Lower leg skin (tissue), 4 donors: ENCODE measurements around the gene KCTD15. TPM values are rescaled to one million over a fixed set of nuclear protein-coding genes. Genes with fewer than 3 reads are reported as not detected.

Experiments used
- DNase-seq, 2 donors: peaks; one replicate each; pipeline ENCODE4 v3.0.0-alpha.2; 2019; ENCODE audit warnings: low spot score in 2 of 2
- H3K4me3 ChIP-seq: fragments of 200-600 bp; sonication (generic); 2 replicates; pipeline ENCODE4 v1.5.1; 2017; ENCODE audit warnings: mild to moderate bottlenecking, low read depth; ENCODE audit not compliant: poor library complexity, severe bottlenecking
- POLR2A ChIP-seq, 2 donors: fragments of 450-650 bp; IDR thresholded peaks; one replicate each; pipeline ENCODE4 v1.6.1; 2016 to 2017; ENCODE audit warnings: antibody characterized with exemption in 2 of 2, mild to moderate bottlenecking in 1 of 2, moderate library complexity in 1 of 2
- WGBS, 2 donors: methylation state at CpG; one replicate each; pipeline ENCODE4 v1.1.5; 2018; 5-methylcytosine and 5-hydroxymethylcytosine counted together
- intact Hi-C: fragments of 100-400 bp; cut with DNase I; formaldehyde crosslinking; loops from one replicate; pipeline ENCODE4 v1.15.0; 2023; ENCODE audit warnings: low total_unique reads
- total RNA-seq, 4 donors: library from RNA; depleted of rRNA; stranded (reverse); fragments of >200 nt; gene quantifications; one replicate each; pipeline ENCODE4 v1.1.0, GENCODE V29; 2016
- TF ChIP-seq, protein P1 (sequence below), 3 donors: fragments of 450-650 bp; IDR thresholded peaks; one replicate each; pipeline ENCODE4 v1.5.1; 2016; ENCODE audit warnings: antibody characterized with exemption in 3 of 3, mild to moderate bottlenecking in 3 of 3, moderate library complexity in 2 of 3

Gene KCTD15
- total RNA-seq, 4 donors from 2014 or later = 140 to 190 (median 164) TPM

GRCh38 chr19:33777351-33777750 lies 19.3 kb upstream of the KCTD15 start:
- TF ChIP-seq, protein P1, sequence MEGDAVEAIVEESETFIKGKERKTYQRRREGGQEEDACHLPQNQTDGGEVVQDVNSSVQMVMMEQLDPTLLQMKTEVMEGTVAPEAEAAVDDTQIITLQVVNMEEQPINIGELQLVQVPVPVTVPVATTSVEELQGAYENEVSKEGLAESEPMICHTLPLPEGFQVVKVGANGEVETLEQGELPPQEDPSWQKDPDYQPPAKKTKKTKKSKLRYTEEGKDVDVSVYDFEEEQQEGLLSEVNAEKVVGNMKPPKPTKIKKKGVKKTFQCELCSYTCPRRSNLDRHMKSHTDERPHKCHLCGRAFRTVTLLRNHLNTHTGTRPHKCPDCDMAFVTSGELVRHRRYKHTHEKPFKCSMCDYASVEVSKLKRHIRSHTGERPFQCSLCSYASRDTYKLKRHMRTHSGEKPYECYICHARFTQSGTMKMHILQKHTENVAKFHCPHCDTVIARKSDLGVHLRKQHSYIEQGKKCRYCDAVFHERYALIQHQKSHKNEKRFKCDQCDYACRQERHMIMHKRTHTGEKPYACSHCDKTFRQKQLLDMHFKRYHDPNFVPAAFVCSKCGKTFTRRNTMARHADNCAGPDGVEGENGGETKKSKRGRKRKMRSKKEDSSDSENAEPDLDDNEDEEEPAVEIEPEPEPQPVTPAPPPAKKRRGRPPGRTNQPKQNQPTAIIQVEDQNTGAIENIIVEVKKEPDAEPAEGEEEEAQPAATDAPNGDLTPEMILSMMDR (IDR thresholded peaks at IDR 0.05) = no peak
- TF ChIP-seq POLR2A (IDR thresholded peaks at IDR 0.05) = no peak
- 80 to 87% methylated on average over 9 of the region's 9 CpGs for WGBS, 2 donors
- intact Hi-C loops = loop anchor here (5.0 to 10.0 kb wide), 3 partner anchors 225 to 937 kb away; no protein-coding TSS in a partner anchor
- no peak for DNase-seq
- no peak overlapping the region for H3K4me3 ChIP-seq

DNA sequence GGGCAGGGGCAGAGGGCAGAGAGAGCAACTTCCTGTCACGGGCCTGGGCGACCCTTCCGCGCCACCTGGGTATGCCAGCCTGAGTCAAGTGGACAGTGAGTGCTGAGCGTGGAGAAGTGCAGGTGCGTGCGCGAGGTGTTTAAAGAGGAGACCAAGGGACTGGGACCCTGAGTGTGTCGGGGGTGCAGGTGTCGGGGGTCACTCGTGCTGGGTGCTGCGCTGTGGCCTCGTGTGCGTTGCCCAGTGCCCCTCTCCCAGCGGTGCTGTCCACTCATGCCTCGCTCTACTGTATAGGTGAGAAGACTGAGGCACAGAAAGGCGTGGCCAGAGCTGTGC lies 18.9 kb upstream of the KCTD15 start:
- no peak for DNase-seq
- no peak overlapping the region for H3K4me3 ChIP-seq
- intact Hi-C loops = loop anchor here (5.0 to 10.0 kb wide), 3 partner anchors 225 to 937 kb away; no protein-coding TSS in a partner anchor
- TF ChIP-seq, protein P1 (IDR thresholded peaks at IDR 0.05) = no peak
- no peak for TF ChIP-seq POLR2A (IDR thresholded peaks at IDR 0.05)
- 57 to 58% methylated on average over 17 of the region's 17 CpGs for WGBS, 2 donors

- no peak overlapping the region for H3K4me3 ChIP-seq
- DNase-seq = peak; percentile 55 to 96
- 15 to 16% methylated on average over 33 to 39 of the region's 49 CpGs for WGBS, 2 donors
- TF ChIP-seq POLR2A (IDR thresholded peaks at IDR 0.05) = no peak
- TF ChIP-seq, protein P1 (IDR thresholded peaks at IDR 0.05) = peak in 2 of 3 donors; percentile 93 to 99
- intact Hi-C loops = loop anchor here (5.0 to 10.0 kb wide), 3 partner anchors 224 to 937 kb away; no protein-coding TSS in a partner anchor
Measured at GRCh38 chr19:33778089-33778791, 18.4 kb upstream of the KCTD15 start.

GRCh38 chr19:33779849-33780248 lies 16.8 kb upstream of the KCTD15 start:
- intact Hi-C loops = loop anchor here (5.0 to 10.0 kb wide), 3 partner anchors 222 to 935 kb away; no protein-coding TSS in a partner anchor
- no peak for TF ChIP-seq POLR2A (IDR thresholded peaks at IDR 0.05)
- TF ChIP-seq, protein P1 (IDR thresholded peaks at IDR 0.05) = no peak
- DNase-seq = no peak
- no peak overlapping the region for H3K4me3 ChIP-seq
- 85 to 87% methylated on average over 7 of the region's 7 CpGs for WGBS, 2 donors

GRCh38 chr19:33780251-33780650 lies 16.4 kb upstream of the KCTD15 start:
- DNase-seq = no peak
- H3K4me3 ChIP-seq = no peak overlapping the region
- TF ChIP-seq POLR2A (IDR thresholded peaks at IDR 0.05) = no peak
- TF ChIP-seq, protein P1 (IDR thresholded peaks at IDR 0.05) = no peak
- intact Hi-C loops = no loop called here
- WGBS, 2 donors = 71 to 72% methylated on average over 6 of the region's 6 CpGs
